ENCODE data around the gene PRRC1.

Gene PRRC1

DNA sequence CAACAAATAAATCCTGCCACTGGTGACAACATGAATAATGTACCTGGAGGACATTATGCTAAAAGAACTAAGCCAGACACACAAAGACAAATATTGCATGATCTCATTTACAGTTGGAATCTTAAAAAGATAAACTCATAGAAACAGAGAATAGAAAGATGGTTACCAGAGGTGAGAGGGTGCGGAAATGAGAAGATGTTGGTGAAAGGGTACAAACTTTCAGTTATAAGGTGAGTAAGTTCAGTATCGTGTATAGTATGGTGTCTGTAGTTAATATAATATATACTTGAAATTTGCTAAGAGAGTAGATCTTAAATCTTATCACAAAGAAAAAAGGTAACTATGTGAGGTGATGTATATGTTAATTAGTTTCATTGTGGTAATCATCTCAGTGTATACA lies 63.3 kb downstream of the PRRC1 start:
- no peak for DNase-seq (ENCODE audit: low read depth, low spot score)

DNA sequence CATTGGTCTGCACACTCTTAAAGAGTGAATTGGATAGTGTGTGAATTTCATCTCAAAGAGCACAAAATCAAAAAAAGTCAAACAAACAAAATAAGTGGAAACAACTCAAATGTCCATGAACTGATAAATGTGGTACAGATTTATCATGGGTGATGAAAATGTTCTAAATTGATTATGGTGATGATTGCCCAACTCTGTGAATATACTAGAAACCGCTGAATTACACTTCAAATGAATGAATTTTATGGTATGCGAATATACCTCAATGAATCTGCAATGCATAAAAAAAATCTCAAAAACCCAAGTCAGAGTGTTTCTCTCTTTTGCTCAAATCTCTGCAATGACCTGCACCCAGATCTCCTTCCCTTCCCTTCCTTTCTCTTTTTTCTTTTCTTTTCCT lies 64.0 kb downstream of the PRRC1 start:
- no peak for DNase-seq (ENCODE audit: low read depth, low spot score)

DNA sequence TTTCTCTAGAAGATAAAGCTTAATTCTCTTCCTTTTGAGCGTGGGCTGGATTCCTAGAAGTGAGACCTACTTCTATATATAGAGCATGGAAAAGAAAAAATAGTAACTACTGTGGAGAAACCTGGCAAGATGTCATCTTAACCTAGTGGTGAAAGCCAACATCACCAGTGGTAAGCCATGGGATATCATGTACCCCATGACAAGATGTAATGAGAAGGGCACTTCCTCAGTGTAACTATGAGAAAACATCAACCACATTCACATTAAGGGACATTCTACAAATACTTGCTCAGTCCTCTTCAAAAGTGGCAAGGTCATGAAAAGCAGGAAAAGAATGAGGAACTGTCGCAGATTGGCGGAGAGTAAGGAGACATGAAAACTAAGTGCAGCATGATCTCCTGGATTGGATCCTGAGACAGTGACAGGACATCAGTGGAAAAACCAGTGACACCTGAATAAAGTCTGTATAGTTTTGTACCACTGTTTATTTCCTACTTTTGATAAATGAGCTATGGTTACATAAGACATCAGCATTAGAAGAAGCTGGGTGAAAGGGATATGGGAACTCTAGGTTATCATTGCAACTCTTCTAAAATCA lies 65.4 kb downstream of the PRRC1 start:
- no peak for DNase-seq (ENCODE audit: low read depth, low spot score)

DNA sequence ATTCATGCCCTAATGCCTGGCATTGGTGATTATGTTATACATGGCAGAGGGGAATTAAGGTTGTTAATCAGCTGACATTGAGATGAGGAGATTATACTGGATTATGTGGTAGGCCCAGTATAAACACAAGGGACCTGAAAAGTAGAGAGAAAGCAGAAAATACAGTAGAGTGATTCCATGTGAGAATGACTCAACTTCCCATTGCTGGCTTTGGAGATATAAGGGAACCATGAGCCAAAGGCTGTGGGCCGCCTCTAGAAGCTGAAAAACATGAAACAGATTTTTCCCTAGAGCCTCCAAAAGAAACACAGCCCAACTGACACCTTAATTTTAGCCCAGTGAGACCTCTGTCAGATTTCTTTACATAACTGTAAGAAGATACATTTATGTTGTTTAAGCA lies 66.4 kb downstream of the PRRC1 start:
- no peak for DNase-seq (ENCODE audit: low read depth, low spot score)

DNA sequence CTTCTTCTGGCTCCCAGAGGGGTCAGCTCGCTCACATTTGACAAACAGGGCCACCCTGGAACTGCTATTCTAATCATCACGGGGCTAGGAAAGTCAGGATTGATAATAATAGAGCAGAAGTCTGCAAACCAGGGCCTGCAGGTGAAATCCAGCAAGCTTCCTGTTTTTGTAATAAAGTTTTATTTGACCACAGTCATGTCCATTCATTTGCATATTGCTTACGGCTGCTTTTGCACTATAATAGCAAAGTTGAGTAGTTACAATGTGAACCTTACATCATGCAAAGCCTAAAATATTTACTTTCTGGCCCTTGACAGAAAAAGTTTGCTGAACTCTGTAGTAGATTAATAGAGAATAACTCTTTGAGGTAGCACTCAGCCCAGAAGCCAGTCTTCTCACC lies 68.2 kb downstream of the PRRC1 start:
- DNase-seq (ENCODE audit: low read depth, low spot score) = no peak

DNA sequence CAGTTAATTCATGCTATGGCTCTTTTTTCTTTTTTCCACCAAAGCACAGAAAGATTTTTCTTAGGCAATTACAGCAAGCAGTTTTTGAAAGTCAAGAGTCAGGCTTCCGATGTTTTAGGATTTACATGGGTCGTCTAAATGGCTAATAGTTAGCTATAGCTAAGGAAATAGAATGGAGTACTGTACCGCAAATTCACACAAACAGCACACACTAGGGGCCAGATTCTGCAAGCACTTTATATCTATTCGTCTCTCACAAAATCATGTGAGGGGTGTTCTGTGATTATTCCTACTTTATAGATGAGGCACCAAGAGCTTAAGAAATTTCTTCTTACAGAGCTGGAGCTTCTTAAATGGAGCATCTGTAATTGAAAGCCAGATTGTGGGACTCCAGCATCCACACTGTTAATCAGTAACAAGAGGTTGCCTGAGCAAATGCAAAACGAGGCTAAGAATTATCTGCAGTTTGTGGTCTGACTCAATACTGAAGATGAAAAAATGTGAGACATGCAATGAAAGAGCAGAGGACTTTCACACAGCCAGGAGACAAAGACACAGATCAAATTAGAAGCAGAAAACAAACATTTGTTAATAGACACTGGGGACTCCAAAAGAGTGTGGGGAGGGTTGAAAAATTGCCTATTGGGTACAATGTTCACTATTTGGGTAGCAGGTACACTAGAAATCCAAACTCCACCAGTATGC lies 68.8 kb downstream of the PRRC1 start:
- DNase-seq (ENCODE audit: low read depth, low spot score) = no peak

DNA sequence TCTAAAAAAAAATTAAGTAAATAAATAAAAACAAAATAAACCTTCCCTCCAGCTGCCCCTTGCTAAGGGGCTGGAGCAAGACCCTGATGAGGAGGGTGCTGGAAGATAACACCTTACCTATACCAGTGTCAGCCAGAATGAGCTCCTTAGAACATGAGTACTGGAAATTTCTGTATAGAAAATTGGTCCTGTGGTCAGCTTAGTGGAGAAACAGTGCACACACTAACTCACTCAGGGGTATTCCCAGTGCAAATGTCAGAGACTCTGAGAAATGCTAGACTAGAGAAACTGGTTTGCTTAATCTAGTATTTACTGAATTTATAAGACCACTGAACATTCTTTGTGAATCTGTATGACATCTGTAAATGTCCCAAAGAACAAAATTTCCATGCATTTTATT lies 69.4 kb downstream of the PRRC1 start:
- DNase-seq (ENCODE audit: low read depth, low spot score) = no peak

DNA sequence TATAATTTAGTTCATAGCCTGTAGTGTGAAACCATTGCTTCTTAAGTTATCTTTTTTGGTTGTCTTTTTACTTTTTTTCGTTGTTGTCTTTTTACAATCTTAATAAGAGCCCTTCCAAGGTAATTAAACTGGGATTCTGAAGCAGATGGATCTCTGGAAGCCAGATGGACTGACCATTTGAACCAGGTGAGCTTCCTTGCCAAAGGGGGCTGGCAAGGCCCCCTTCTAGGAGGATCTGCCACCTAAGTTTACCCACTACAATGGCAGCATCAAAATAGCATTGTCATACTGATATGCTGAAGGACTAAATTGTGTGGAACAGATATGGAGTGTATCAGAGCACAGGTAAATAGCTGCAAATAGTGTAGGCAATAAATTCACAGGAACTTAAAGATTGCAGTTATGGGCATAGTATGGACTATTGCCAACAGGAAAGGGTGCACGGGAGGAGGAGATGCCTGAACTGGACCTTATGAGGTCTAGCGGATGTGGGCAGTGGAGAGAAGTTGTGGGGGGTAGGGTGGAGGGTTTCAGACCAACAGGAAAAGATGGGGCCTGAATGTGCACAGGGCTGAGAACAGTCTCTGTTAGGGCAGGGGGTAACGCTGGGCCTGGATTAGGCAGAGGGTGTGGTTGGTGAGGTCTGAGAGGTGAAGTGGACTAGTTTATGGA lies 69.9 kb downstream of the PRRC1 start:
- no peak for DNase-seq (ENCODE audit: low read depth, low spot score)

DNA sequence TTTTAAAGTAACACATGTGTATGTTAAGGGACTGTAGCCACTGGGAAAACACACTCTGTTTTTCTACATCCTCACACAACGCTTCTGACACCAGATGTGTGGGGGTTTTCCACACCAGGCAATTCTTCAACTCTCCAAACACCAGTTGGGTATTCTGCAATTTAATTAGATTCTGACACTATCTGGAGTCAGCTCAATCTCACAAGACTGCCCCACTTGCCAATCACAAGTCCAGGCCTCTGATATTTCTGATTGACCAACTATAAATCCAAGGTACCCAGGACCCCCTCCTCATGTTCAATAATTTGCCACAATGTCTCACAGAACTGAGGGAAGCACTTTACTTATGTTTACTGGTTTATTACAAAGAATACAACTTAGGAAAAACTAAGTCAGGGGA lies 70.9 kb downstream of the PRRC1 start:
- DNase-seq (ENCODE audit: low read depth, low spot score) = no peak

DNA sequence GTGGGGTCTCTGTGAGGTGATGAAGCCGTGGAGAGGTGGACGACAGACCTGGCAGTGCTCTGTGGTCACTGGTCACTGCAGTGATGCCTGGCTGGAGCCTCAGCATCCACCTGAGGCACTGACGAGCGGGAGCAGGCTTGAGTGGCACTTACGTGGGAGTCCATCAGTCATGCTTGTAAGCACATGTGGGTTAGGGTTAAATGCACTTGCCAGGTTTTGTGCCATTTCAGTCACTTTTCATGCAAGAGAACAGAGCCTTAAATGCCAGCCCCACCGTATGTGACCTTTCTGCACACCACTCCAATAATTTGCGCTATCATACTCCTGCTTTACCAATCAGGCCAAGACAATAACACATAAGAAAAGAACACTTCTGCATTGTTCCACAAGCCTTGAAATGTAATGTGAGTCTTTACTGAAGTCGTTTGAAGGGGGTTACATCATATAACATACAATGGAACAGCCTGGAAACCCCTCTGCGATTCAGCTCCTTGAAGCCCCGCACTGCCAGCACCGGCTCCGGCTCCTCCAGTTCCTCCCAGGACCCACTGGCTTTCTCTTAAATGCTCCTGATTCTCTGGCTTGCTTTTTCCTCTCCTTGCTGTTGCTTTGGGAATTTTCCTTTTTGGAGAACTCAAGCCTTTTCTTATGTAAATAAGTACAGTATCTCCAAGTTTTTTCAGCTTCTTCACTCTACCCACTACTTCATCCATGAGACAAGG lies 72.0 kb downstream of the PRRC1 start:
- no peak for DNase-seq (ENCODE audit: low read depth, low spot score)

DNA sequence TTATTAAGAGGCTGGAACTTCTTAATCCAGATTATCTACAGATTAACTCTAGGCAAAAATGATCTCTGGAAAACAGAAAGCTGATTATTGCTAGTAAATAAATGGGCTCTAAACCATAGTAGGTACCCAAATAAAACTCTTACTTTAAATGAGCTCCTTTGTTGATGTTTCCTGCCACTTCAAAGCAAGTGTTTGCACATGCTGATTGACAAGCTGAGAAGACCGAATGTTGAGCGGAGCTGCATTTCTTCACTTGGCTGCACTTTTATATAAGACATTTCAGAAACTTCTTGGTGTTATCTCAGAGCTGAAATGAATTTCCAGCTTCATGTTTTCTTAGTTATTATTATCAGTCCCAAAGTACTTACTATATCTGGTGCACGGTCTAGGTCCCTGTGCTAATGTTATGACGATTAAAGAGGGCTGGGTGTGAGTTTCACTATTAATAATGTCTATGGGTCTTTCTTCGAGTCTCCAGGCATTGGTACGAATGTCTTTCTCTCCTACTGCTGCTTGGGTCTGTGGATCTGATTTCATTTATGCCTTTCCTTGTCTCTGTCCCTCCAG lies 72.8 kb downstream of the PRRC1 start:
- DNase-seq (ENCODE audit: low read depth, low spot score) = no peak

DNA sequence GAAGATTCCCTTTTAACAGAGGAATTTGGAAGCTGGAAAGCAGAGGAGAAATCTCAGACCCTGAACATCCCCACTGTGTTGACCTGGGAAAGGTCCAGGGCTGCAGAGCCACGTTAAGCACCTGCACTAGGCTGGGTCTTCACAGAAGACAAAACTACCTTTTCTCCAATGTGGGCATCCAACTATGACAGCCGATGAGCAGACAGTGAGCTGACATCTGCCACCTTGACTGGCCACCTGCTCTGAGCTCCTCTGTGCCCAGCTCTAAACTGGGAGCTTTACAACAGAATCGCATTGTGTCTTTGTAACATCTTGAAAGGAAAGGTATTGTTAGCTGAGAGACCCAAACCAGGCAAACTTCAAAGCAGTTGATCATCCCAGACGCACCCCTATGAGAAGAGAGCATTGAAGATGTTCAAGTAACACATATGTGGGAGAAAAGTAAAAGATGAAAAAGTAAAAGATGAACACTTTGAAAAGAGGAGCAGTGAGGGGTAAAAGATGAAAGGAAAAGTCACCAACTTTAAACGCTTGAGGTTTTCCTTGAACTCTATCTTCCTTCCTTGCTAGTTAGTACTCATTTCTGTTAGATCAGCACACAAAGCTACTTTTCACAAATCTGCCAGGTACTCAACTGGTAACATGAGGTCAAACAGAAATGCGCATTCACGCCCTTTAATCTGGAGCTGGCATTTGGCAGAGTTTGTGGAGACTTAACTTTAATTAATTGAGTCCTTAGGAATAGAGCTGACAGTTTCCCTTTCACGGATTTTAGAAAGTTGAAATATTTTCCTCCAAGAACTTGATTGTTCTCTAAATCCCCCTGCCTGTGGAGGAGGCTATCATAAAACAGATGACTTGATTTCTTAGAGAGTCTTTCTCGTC lies 78.3 kb downstream of the PRRC1 start:
- no peak for DNase-seq (ENCODE audit: low read depth, low spot score)

DNA sequence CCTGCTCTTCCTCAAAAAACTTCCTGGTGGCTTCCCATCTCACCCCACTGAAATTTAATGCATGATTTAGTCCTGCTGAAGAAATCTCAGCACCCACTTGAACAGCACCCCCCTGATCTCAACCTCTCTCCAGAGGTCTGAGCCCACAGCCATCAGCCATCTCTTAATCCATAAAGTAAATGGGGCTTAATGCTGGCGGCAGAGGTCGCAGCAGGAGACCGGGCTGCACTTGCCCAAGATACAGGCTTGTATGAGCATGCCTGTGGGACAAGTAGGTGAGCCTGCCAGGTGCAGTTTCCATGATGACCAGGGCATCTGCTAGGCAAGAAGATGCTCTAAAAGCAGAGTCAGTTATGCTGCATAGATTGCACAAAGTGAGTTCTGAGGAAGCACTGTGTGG lies 79.1 kb downstream of the PRRC1 start:
- no peak for DNase-seq (ENCODE audit: low read depth, low spot score)

DNA sequence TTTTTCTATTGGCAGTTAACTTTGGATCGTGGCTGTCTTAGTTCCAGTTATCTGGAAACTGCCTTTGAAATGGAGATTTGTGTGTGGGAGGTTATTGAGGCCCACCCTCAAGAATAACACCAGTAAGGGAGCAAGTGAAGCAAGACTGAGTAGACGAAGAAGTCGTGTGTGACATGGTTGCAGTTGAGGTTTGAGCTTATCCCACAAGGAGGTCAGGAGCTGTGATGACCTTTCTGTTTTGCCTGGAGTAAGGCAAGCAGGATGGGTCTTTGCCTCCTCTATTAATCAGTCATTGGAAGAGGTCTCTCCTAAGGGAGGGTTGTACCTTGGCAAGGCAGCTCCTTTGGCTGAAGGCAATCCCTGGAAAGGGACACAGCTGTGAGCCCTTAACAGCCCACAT lies 81.9 kb downstream of the PRRC1 start:
- no peak for DNase-seq (ENCODE audit: low read depth, low spot score)

DNA sequence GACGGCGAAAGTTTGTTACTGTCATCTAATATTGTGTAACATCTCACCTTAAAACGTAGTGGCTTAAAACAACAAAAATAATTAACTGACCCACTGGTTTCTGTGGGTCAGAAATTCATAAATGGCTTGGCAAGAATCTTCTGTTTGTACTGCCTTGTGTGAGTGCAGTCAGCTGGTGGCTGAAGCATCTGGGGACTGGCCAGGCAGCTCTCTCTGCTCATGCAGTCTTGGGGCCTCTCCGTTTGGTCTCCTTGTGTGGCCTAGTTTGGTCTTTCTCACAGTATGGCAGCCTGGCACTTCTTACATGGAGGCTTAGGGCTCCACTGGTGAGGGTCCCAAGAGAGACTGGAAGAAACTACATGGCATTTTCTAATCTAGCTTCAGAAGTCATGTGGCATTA lies 82.4 kb downstream of the PRRC1 start:
- DNase-seq (ENCODE audit: low read depth, low spot score) = no peak

DNA sequence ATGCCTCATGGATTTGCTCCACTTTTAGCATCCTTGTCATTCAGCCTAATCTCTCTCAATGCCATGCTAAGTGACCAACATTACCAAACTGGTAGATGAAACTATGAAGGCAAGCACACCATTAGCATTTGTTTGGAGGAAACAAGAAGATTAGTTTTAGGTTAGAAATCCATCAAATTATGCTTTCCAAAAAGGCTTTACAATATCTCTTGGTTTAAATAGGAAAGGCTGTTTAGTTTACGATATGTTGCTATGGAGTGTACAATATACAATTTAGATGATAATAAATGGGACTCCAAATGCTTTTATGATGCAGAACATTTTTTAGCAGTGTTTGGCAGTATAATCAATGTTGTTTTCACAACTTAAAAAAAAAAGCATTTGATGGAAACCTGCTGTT lies 83.7 kb downstream of the PRRC1 start:
- no peak for DNase-seq (ENCODE audit: low read depth, low spot score)

DNA sequence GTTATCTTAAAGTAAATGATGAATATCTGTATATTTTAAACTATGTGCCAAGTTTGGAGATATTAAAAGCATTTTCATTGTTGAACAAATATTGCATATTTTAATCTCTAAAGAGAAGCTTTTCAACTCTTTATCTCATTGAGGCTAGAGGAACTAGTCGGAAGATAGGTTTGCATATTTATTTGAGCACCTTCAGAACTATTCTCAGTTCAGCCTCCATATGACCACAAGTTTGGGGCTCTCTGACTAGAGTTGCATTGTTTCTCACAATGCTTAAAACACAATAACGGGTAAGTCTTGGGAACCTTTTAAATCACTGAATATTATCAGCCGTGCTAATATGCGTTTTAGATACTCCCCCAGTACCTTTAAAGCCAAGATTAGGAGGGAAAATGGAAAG lies 84.2 kb downstream of the PRRC1 start:
- no peak for DNase-seq (ENCODE audit: low read depth, low spot score)

DNA sequence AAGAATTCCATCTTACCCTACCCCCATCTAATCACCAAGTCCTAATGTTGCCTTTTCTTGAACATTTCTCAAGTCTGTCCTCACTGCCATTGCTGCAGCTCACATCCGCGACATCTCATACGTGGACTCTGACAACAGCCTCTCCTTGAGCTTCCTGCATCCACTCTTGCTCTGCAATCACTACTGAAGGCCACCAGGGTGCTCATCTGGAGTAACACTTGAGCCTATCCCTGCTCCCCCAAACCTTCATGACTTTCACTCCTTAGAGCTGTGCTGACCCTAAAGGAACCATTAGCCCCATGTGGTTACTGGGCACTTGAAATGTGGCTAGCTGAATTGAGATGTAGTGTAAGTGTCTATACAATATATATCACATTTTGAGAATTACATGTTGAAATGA lies 85.0 kb downstream of the PRRC1 start:
- no peak for DNase-seq (ENCODE audit: low read depth, low spot score)

DNA sequence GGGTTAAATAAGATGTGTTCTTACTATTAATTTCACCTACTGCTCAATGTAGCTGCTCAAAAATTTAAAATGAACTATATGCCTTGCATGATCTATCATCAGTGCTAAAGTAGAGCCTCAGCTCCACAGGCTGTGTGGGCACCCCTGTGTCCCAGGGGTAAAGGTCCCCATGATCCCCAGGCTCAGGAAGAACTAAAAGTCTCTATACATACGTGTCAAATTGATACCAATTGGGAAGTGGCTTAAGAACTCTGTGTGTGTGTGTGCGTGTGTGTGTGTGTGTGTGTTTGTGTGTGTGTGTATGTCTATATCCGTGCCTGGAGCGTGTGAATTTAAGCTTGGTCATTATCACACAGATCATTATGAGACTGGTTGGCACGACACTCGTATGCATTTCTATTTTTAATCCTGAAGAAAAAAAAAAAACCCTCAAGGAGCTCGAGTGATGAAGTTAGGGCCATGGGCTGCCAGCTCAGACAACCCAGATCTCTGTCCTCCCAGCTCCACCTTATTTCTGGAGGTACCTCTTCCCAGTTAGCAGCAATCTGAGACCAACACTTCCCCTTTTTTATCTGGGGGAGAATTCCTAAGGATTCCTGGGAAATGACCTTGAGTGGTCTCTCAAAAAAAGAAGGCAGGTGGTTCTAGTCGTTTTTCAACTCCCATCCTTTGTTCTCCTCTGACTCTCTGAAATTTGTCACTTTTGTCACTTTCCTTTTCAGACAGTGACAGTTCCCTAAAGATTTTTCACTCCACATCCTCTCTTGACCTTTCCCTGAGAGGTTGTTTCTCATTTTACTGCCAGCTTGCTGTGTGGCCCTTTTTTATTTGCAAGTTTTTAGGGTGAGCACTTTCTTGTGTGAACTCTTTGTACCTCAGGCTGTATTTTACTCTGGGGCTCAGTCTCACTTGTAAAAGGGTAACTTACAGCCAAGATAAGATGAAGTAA lies 85.7 kb downstream of the PRRC1 start:
- no peak for DNase-seq (ENCODE audit: low read depth, low spot score)

Measured in activated naive CD8-positive, alpha-beta T cell treated with anti-CD3 and anti-CD28 coated beads, Interleukin-2, amount 50 U/mL, for 16 hours (primary cell).